Nephron (organoid): Measurements from ENCODE around the gene ANKRD26.

Experiments used
- H3K27ac Mint-ChIP-seq, 3 experiments: 2 replicates each; pipeline ENCODE4 v1.8.0; 2020; ENCODE audit warnings: mixed read lengths in 3 of 3, mild to moderate bottlenecking in 2 of 3, moderate library complexity in 1 of 3
- H3K27me3 Mint-ChIP-seq: 2 replicates; pipeline ENCODE4 v1.8.0; 2021; ENCODE audit warnings: low read depth, mild to moderate bottlenecking, moderate library complexity, mixed read lengths
- H3K36me3 Mint-ChIP-seq: 2 replicates; pipeline ENCODE4 v1.8.0; 2020; ENCODE audit warnings: low read depth, mixed read lengths
- H3K4me1 Mint-ChIP-seq: 2 replicates; pipeline ENCODE4 v1.8.0; 2020; ENCODE audit warnings: mixed read lengths
- H3K4me3 Mint-ChIP-seq, 3 experiments: 2 replicates each; pipeline ENCODE4 v1.8.0; 2020; ENCODE audit warnings: mild to moderate bottlenecking in 3 of 3, mixed read lengths in 3 of 3, moderate library complexity in 2 of 3
- H3K9me3 Mint-ChIP-seq: 2 replicates; pipeline ENCODE4 v1.8.0; 2020; ENCODE audit warnings: mixed read lengths
- TF ChIP-seq, protein P1 (sequence below), 3 experiments: fragments of 200-600 bp; sonication (generic); IDR thresholded peaks; one replicate each; pipeline ENCODE4 v1.5.0; 2021; ENCODE audit warnings: antibody characterized with exemption in 3 of 3; ENCODE audit not compliant: unreplicated experiment in 3 of 3

Gene ANKRD26

DNA sequence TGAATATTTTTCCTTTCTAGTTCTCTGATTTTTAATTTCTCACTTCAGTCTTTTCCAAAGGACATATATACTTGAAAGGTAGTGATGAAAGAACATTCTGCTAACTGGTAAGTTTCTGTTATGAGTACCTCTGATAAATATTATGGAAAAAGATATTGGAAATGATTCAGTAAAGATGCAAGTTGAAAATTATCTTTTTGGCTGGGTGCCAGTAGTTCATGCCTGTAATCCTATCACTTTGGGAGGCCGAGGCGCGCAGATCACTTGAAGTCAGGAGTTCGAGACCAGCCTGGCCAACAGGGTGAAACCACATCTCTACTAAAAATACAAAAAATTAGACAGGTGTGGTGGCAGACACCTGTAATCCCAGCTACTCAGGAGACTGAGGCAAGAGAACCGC is 62.1 kb downstream of the ANKRD26 start:
- H3K4me3 Mint-ChIP-seq = no peak overlapping the region
- H3K27me3 Mint-ChIP-seq = no peaks in the 10 kb centered on the region
- H3K36me3 Mint-ChIP-seq = peaks cover 60% of the 10 kb centered on the region
- H3K9me3 Mint-ChIP-seq = no peaks in the 10 kb centered on the region
- H3K4me1 Mint-ChIP-seq = peaks cover 8% of the 10 kb centered on the region
- TF ChIP-seq, protein P1, sequence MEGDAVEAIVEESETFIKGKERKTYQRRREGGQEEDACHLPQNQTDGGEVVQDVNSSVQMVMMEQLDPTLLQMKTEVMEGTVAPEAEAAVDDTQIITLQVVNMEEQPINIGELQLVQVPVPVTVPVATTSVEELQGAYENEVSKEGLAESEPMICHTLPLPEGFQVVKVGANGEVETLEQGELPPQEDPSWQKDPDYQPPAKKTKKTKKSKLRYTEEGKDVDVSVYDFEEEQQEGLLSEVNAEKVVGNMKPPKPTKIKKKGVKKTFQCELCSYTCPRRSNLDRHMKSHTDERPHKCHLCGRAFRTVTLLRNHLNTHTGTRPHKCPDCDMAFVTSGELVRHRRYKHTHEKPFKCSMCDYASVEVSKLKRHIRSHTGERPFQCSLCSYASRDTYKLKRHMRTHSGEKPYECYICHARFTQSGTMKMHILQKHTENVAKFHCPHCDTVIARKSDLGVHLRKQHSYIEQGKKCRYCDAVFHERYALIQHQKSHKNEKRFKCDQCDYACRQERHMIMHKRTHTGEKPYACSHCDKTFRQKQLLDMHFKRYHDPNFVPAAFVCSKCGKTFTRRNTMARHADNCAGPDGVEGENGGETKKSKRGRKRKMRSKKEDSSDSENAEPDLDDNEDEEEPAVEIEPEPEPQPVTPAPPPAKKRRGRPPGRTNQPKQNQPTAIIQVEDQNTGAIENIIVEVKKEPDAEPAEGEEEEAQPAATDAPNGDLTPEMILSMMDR (IDR thresholded peaks at IDR 0.05; ENCODE audit: unreplicated experiment in 3 of 3) = no peak
- H3K27ac Mint-ChIP-seq = no peak overlapping the region

GRCh38 chr10:27035163-27035562 is 65.1 kb downstream of the ANKRD26 start:
- H3K4me3 Mint-ChIP-seq = no peak overlapping the region
- no peaks in the 10 kb centered on the region for H3K27me3 Mint-ChIP-seq
- TF ChIP-seq, protein P1 (IDR thresholded peaks at IDR 0.05; ENCODE audit: unreplicated experiment in 3 of 3) = no peak
- no peak overlapping the region for H3K27ac Mint-ChIP-seq
- H3K9me3 Mint-ChIP-seq = no peaks in the 10 kb centered on the region
- peaks cover 8% of the 10 kb centered on the region for H3K4me1 Mint-ChIP-seq
- peaks cover 49% of the 10 kb centered on the region for H3K36me3 Mint-ChIP-seq

DNA sequence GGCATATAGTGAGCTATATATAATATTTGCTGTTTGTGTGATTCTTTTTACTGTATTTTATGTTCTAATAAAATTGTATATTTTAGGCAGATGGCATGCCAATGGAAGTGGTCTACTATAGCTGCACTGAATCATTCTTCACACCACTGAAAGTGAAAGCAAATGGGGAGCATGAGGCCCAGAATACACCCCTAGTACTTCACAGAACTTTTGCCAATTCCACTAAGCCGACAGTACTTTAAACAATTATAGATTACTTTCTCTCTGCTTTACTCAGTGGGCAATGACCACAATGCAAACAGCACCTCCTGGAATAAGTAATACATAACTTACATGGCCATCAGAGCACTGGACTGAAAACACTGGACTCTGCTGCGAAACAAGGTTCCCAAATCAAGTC is 70.2 kb downstream of the ANKRD26 start:
- Mint-ChIP-seq H3K9me3 (no peaks in the 10 kb centered on the region), H3K36me3 (peaks cover 39% of the 10 kb centered on the region), H3K27me3 (no peaks in the 10 kb centered on the region), H3K4me3 (no peak overlapping the region), H3K4me1 (peaks cover 9% of the 10 kb centered on the region), H3K27ac (no peak overlapping the region)
- TF ChIP-seq, protein P1 (IDR thresholded peaks at IDR 0.05; ENCODE audit: unreplicated experiment in 3 of 3) = no peak

- H3K9me3 Mint-ChIP-seq = no peaks in the 10 kb centered on the region
- TF ChIP-seq, protein P1 (IDR thresholded peaks at IDR 0.05; ENCODE audit: unreplicated experiment in 3 of 3) = no peak
- no peak overlapping the region for H3K27ac Mint-ChIP-seq
- no peaks in the 10 kb centered on the region for H3K27me3 Mint-ChIP-seq
- no peak overlapping the region for H3K4me3 Mint-ChIP-seq
- H3K4me1 Mint-ChIP-seq = no peaks in the 10 kb centered on the region
- H3K36me3 Mint-ChIP-seq = peaks cover 45% of the 10 kb centered on the region
Observed at GRCh38 chr10:27022048-27022447, 78.2 kb downstream of the ANKRD26 start.

- no peak overlapping the region for H3K27ac Mint-ChIP-seq
- H3K36me3 Mint-ChIP-seq = peaks cover 46% of the 10 kb centered on the region
- H3K9me3 Mint-ChIP-seq = no peaks in the 10 kb centered on the region
- no peak overlapping the region for H3K4me3 Mint-ChIP-seq
- TF ChIP-seq, protein P1 (IDR thresholded peaks at IDR 0.05; ENCODE audit: unreplicated experiment in 3 of 3) = no peak
- no peaks in the 10 kb centered on the region for H3K4me1 Mint-ChIP-seq
- H3K27me3 Mint-ChIP-seq = no peaks in the 10 kb centered on the region
Observed at GRCh38 chr10:27020243-27020642, 80.1 kb downstream of the ANKRD26 start.

DNA sequence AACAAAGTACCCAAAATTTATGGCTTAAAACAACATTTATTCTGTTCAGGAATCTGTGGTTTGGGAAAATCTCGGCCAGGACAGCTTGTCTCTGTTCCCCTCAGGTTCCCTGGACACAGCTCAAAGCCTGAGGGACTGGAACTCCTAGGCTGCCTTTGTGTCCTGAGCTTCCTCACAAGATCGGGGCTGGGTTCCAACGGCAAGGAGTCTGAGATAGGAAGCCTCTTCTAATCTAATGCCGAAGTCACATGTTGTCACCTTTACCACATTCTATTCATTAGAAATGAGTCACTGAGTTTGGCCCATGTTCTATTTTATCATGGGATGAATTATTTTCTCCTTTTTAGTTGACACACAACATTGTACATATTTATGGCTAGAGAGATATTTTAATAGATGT is 80.5 kb downstream of the ANKRD26 start:
- no peaks in the 10 kb centered on the region for H3K27me3 Mint-ChIP-seq
- no peaks in the 10 kb centered on the region for H3K9me3 Mint-ChIP-seq
- H3K4me1 Mint-ChIP-seq = no peaks in the 10 kb centered on the region
- H3K36me3 Mint-ChIP-seq = peaks cover 43% of the 10 kb centered on the region
- TF ChIP-seq, protein P1 (IDR thresholded peaks at IDR 0.05; ENCODE audit: unreplicated experiment in 3 of 3) = no peak
- H3K4me3 Mint-ChIP-seq = no peak overlapping the region
- H3K27ac Mint-ChIP-seq = no peak overlapping the region
